Measurements from ENCODE around the gene GRID1.

The GRID1 gene

DNA sequence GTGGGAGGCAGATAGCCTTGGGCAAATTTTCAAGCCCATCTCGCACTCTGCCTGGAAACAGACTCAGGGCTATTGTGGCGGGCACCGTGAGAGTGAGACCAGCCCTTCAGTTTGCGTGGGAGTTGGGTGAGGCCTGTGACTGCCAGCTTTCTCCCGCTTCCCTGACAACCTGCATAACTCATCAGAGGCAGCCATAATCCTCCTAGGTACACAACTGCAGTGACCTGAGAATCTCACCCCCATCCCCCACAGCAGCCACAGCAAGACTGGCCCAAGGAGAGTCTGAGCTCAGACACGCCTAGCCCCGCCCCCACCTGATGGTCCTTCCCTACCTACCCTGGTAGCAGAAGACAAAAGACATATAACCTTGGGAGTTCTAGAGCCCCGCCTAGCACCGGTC is 275.4 kb downstream of the GRID1 start:
- H3K4me1 ChIP-seq, result peaks cover 5% of the 10 kb centered on the region; the same call in 1 of the 2 replicates
- H3K9ac ChIP-seq, result no peak overlapping the region
- no peaks in the 10 kb centered on the region for H4K20me1 ChIP-seq
- no peaks in the 10 kb centered on the region for H3K27me3 ChIP-seq
- no peak overlapping the region for H3K4me2 ChIP-seq
- TF ChIP-seq Cebpa-rat (IDR thresholded peaks at IDR 0.05), result no peak
- no peaks in the 10 kb centered on the region for H3K9me3 ChIP-seq
- H3K36me3 ChIP-seq, result no peaks in the 10 kb centered on the region
- no peak overlapping the region for H3K4me3 ChIP-seq
- H3K27ac ChIP-seq, result no peak overlapping the region

DNA sequence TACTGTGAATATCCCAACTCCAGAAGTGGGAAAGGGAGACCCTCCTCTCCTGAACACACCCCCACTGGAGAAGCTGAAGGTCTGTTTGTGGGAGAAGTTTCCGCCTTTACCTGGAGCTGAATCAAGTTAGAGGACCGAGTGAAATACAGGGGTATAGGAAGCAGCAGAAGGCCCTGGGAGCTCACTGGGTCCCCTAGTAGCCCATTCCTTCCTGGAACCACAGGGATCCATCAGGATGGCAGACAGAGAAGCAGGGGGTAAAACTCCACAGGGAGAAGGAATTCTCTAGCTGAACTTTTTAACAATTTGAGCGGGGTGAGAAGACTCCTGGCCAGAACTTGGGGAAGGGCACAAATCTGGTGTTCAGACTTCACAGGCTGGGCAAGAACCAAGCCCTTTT is 275.8 kb downstream of the GRID1 start:
- Histone ChIP-seq H3K36me3 (no peaks in the 10 kb centered on the region), H3K4me2 (no peak overlapping the region), H3K9me3 (no peaks in the 10 kb centered on the region), H3K27ac (no peak overlapping the region), H3K4me3 (no peak overlapping the region), H4K20me1 (no peaks in the 10 kb centered on the region), H3K4me1 (peaks cover 5% of the 10 kb centered on the region; the same call in 1 of the 2 replicates), H3K9ac (no peak overlapping the region), H3K27me3 (no peaks in the 10 kb centered on the region)
- TF ChIP-seq Cebpa-rat (IDR thresholded peaks at IDR 0.05), result no peak

DNA sequence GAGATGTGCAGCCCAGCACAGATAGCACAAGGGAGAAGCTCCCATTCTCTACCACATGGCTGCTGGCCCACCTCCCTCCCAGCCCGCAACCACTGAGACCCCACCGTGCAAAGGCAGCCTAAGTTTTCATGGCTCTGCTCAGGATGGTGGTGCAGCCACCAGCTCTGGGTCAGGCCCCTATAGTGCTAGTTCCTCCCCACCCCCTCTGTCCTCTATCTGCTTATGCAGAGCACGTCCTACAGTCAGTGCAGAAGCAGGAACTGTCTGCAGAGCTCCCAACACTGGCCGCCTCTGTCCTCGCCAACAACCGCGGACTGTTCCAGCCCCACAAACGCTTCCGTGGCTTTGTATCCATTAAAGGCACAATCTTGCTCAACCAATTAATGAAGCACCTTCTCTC is 278.9 kb downstream of the GRID1 start:
- H3K4me2 ChIP-seq, result no peak overlapping the region
- no peak overlapping the region for H3K27ac ChIP-seq
- no peak for TF ChIP-seq Cebpa-rat (IDR thresholded peaks at IDR 0.05)
- no peaks in the 10 kb centered on the region for H4K20me1 ChIP-seq
- H3K36me3 ChIP-seq, result no peaks in the 10 kb centered on the region
- no peaks in the 10 kb centered on the region for H3K9me3 ChIP-seq
- no peak overlapping the region for H3K9ac ChIP-seq
- peaks cover 5% of the 10 kb centered on the region; the same call in 1 of the 2 replicates for H3K4me1 ChIP-seq
- no peak overlapping the region for H3K4me3 ChIP-seq
- H3K27me3 ChIP-seq, result no peaks in the 10 kb centered on the region

DNA sequence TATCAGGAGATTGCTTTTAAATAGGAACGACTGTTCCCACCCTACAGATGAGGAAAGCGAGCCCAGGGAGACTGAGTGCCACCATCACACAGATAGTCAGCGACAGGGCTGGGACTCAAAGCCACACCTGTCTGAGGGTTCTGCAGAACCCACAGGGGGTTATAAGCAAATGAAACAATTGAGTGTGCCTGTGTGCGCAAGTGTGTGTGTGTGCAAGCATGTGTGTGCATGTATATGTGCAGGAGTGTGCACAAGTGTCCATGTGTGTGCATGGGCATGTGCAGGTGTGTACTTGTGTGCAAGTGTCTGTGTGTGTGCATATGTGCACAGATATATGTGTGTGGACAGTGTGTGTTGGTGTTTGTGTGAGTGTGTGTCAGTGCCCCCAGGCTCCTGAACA is 280.2 kb downstream of the GRID1 start:
- H3K4me3 ChIP-seq, result no peak overlapping the region
- no peak for TF ChIP-seq Cebpa-rat (IDR thresholded peaks at IDR 0.05)

DNA sequence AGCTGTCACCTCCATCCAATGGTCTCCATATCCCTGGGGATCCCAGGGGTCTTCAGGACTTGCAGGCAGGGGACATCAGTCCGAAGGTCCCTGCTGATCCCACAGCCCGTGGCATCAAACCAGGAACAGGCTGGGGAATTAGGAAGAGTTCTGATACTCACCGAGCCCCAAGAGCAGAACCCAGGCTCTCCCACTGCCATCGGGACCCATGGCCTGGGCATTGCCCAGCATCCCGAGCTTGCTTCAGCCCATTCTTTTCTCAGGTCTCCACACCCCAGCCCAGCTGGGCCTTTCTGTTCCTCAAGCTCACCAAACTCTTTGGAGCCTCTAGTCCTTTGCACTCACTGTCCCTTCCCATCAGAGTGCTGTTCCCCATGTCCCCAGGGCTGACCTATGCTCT is 280.9 kb downstream of the GRID1 start:
- no peak for TF ChIP-seq Cebpa-rat (IDR thresholded peaks at IDR 0.05)
- no peak overlapping the region for H3K9ac ChIP-seq
- H4K20me1 ChIP-seq, result no peaks in the 10 kb centered on the region
- no peaks in the 10 kb centered on the region for H3K4me1 ChIP-seq
- no peaks in the 10 kb centered on the region for H3K27me3 ChIP-seq
- H3K27ac ChIP-seq, result no peak overlapping the region
- no peak overlapping the region for H3K4me3 ChIP-seq
- no peak overlapping the region for H3K4me2 ChIP-seq
- no peaks in the 10 kb centered on the region for H3K36me3 ChIP-seq
- H3K9me3 ChIP-seq, result no peaks in the 10 kb centered on the region

More for the DNA sequence above, 280.2 kb downstream of the GRID1 start:
- H3K9me3 ChIP-seq, result no peaks in the 10 kb centered on the region
- no peak overlapping the region for H3K9ac ChIP-seq
- no peaks in the 10 kb centered on the region for H3K27me3 ChIP-seq
- no peaks in the 10 kb centered on the region for H4K20me1 ChIP-seq
- no peak overlapping the region for H3K4me2 ChIP-seq
- no peak overlapping the region for H3K27ac ChIP-seq
- H3K36me3 ChIP-seq, result no peaks in the 10 kb centered on the region
- H3K4me1 ChIP-seq, result peaks cover 1% of the 10 kb centered on the region; the same call in 1 of the 2 replicates

DNA sequence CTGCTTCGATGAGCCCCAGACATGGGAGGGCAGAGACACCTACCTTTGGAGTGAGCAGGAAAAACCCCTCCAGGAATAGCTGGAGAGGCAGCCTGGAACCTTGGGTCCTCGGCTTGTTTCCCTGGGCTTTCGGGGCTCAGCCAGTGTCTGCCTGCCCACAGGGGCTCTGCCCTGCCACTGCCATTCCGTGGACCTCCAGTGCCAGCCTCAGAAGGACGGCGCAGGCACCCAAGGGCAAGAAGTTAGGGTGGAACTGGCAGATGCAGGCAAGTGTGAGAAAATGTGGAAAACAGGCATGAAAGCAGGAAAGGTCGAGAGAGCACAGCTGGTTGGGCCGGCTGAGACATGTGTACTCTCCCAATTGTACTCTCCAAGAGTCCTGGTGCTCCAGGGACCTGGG is 281.5 kb downstream of the GRID1 start:
- no peaks in the 10 kb centered on the region for H3K27me3 ChIP-seq

DNA sequence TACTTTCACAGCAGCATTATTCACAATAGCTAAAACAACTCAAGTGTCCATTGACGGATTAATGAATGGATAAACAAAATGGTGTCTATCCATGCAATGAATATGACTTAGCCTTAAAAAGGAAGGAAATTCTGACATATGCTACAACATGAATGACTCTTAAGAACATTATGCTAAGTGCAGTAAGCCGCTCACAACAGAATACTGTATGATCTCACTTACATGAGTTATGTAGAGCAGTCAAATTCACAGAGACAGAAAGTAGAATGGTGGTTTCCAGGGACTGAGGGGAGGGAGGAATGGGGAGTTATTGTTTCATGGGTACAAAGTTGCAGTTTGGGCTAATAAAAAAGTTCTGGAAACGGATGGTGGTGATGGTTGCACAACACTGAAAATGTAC is 282.0 kb downstream of the GRID1 start:
- no peaks in the 10 kb centered on the region for H3K27me3 ChIP-seq
- no peak overlapping the region for H3K4me2 ChIP-seq
- no peaks in the 10 kb centered on the region for H3K4me1 ChIP-seq
- H3K36me3 ChIP-seq, result no peaks in the 10 kb centered on the region
- H3K9me3 ChIP-seq, result no peaks in the 10 kb centered on the region
- no peak overlapping the region for H3K9ac ChIP-seq
- no peak overlapping the region for H3K4me3 ChIP-seq
- no peak for TF ChIP-seq Cebpa-rat (IDR thresholded peaks at IDR 0.05)
- no peaks in the 10 kb centered on the region for H4K20me1 ChIP-seq
- no peak overlapping the region for H3K27ac ChIP-seq

More for the DNA sequence above, 281.5 kb downstream of the GRID1 start:
- Histone ChIP-seq H4K20me1 (no peaks in the 10 kb centered on the region), H3K36me3 (no peaks in the 10 kb centered on the region), H3K4me1 (no peaks in the 10 kb centered on the region), H3K27ac (no peak overlapping the region), H3K4me3 (no peak overlapping the region), H3K4me2 (no peak overlapping the region), H3K9me3 (no peaks in the 10 kb centered on the region), H3K9ac (no peak overlapping the region)
- TF ChIP-seq Cebpa-rat (IDR thresholded peaks at IDR 0.05), result no peak

DNA sequence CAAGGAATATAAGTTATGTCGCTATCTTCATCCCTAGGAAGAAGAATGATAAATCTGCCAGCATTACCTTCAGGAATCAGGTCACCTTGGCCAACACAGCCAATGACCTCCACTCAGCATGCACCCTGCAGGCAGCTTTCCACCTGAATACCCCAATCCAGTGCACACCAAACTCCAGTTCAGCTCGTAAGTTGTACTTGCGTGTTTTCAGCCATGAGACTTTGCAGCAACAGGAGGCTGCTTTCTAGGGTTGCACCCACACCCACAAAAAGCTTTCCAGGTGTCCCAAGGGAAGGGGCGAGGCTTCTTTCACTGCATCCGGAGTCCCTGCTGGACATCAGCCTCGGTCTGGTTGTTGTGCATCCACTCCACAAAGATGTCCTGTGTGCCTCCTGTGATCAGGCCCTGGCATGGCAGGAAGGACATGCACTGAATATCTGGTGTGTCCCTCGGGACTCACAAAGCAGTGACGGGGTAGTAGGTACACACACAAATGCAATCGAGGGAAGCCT is 282.9 kb downstream of the GRID1 start:
- H3K9me3 ChIP-seq, result no peaks in the 10 kb centered on the region
- H3K9ac ChIP-seq, result no peak overlapping the region
- no peaks in the 10 kb centered on the region for H4K20me1 ChIP-seq
- no peaks in the 10 kb centered on the region for H3K27me3 ChIP-seq
- no peak overlapping the region for H3K27ac ChIP-seq
- H3K4me1 ChIP-seq, result no peaks in the 10 kb centered on the region
- H3K36me3 ChIP-seq, result no peaks in the 10 kb centered on the region
- TF ChIP-seq Cebpa-rat (IDR thresholded peaks at IDR 0.05), result no peak
- no peak overlapping the region for H3K4me2 ChIP-seq
- H3K4me3 ChIP-seq, result no peak overlapping the region

DNA sequence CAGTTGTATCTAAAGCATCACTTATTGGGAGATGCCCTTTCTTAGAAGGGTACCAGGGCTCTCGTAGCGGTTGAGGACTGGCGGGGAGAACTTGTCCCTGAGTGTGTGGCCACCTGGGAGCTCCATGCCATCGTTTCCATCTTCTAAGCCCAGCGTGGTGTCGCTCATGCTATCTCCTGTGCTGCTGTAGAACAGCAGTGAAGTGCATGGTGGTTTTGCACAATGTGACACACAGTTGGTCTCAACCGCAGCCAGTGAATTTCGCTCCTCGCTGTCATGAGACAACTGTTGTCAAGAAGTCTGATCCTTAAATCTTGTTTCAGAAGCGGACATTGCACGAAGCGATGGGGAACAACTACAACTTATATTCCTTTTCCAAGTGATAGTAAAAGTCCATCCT is 283.4 kb downstream of the GRID1 start:
- Histone ChIP-seq H3K4me3 (no peak overlapping the region), H3K27me3 (no peaks in the 10 kb centered on the region), H4K20me1 (no peaks in the 10 kb centered on the region), H3K27ac (no peak overlapping the region), H3K9me3 (no peaks in the 10 kb centered on the region), H3K4me2 (no peak overlapping the region), H3K36me3 (no peaks in the 10 kb centered on the region), H3K4me1 (no peaks in the 10 kb centered on the region), H3K9ac (no peak overlapping the region)
- no peak for TF ChIP-seq Cebpa-rat (IDR thresholded peaks at IDR 0.05)

DNA sequence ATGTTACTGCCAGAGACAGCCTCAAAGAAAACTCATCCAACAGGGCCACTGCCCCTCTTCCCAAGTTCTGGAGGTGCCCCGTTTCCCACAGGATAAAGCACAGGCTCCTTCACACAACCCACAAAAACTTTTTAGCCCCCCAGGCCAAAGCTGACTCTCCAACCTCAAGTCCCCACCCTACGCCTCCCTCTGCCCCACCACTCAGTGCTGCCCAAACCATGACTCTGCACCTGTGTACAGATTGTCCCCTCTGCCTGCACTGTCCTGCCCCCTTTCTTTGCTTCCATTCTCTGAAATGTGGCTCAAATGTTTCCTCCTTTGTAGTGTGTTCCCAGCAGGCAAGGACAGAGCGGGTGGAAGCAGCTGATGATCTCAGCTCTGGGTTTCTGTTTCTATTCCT is 284.0 kb downstream of the GRID1 start:
- Histone ChIP-seq H3K4me1 (no peaks in the 10 kb centered on the region), H4K20me1 (no peaks in the 10 kb centered on the region), H3K27ac (no peak overlapping the region), H3K4me2 (no peak overlapping the region), H3K27me3 (no peaks in the 10 kb centered on the region), H3K36me3 (no peaks in the 10 kb centered on the region), H3K9ac (no peak overlapping the region), H3K9me3 (no peaks in the 10 kb centered on the region), H3K4me3 (no peak overlapping the region)
- no peak for TF ChIP-seq Cebpa-rat (IDR thresholded peaks at IDR 0.05)

DNA sequence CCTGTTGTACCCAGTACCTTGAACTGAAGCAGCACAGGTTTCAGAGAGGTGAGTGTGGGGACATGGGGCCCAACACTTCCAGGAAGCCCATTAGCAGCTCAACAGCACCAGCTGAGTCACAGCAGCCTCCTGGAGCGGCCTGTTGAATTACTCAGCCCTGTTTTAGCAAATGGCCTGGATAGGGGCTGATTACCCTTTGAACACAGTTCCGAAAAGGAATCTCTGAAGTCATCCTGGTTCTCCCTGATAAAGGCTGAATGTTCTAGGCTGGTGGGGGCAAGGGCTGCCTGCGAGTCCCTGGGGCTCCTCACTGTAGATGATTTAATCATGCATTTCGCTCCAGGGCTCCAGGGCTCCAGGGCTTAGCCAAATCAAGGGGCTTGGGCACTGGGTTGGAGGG is 287.5 kb downstream of the GRID1 start:
- Histone ChIP-seq H3K27ac (no peak overlapping the region), H3K9ac (no peak overlapping the region), H3K27me3 (no peaks in the 10 kb centered on the region), H3K36me3 (no peaks in the 10 kb centered on the region), H3K4me1 (no peaks in the 10 kb centered on the region), H3K4me2 (no peak overlapping the region), H4K20me1 (no peaks in the 10 kb centered on the region), H3K9me3 (no peaks in the 10 kb centered on the region), H3K4me3 (no peak overlapping the region)
- TF ChIP-seq Cebpa-rat (IDR thresholded peaks at IDR 0.05), result no peak

Measured in BLaER1 (cell line).